K562 (cell line): ENCODE measurements around the gene AARSD1. TPM values are rescaled to one million over a fixed set of nuclear protein-coding genes. Genes with fewer than 3 reads are reported as not detected.

Source experiments
- ARID1B ChIP-seq: fragments of 450-650 bp; IDR thresholded peaks from 2 replicates; pipeline ENCODE4 v1.6.1; 2016; ENCODE audit warnings: antibody characterized with exemption, mild to moderate bottlenecking, inconsistent platforms
- CBX1 ChIP-seq: sonication (generic); IDR thresholded peaks from 2 replicates; pipeline ENCODE4 v1.6.1; 2016; ENCODE audit warnings: antibody characterized with exemption, low read depth, mild to moderate bottlenecking
- CREM ChIP-seq: IDR thresholded peaks from 2 replicates; pipeline ENCODE4 v1.6.1; 2014; ENCODE audit warnings: antibody characterized with exemption, low read depth
- EGR1 ChIP-seq: fragments of 450-650 bp; conservative IDR thresholded peaks from 2 replicates; pipeline ENCODE4 v1.6.1; 2017; ENCODE audit warnings: mild to moderate bottlenecking
- EP400 ChIP-seq: fragments of 450-650 bp; IDR thresholded peaks from 2 replicates; pipeline ENCODE4 v1.6.1; 2017; ENCODE audit warnings: antibody characterized with exemption, mild to moderate bottlenecking, moderate library complexity
- HMG20A ChIP-seq: fragments of 450-650 bp; formaldehyde crosslinking; conservative IDR thresholded peaks from 2 replicates; pipeline ENCODE4 v1.4.0; 2020; ENCODE audit warnings: mild to moderate bottlenecking, mixed read lengths
- NEUROD1 ChIP-seq: fragments of 150-350 bp; IDR thresholded peaks from 2 replicates; pipeline ENCODE4 v1.6.1; 2014; ENCODE audit warnings: borderline replicate concordance, low read length, low read depth; ENCODE audit not compliant: partially characterized antibody
- NFRKB ChIP-seq: fragments of 450-650 bp; IDR thresholded peaks from 2 replicates; pipeline ENCODE4 v1.6.1; 2016; ENCODE audit warnings: low read depth
- POLR2A ChIP-seq: fragments of 450-650 bp; conservative IDR thresholded peaks from 2 replicates; pipeline ENCODE4 v1.6.1; 2016
- POLR2H ChIP-seq: IDR thresholded peaks from 2 replicates; pipeline ENCODE4 v1.6.1; 2016; ENCODE audit warnings: missing genetic modification characterization, low read depth, mild to moderate bottlenecking, control low read depth, missing compliant biosample characterization, moderate library complexity
- TBP ChIP-seq: optimal IDR thresholded peaks from 2 replicates; pipeline ENCODE3; 2011; ENCODE audit warnings: low read depth, low read length, improper control_type of control experiment
- VEZF1 ChIP-seq: fragments of 200-800 bp; sonication (Bioruptor generic); IDR thresholded peaks from 2 replicates; pipeline ENCODE4 v1.6.1; 2017; ENCODE audit warnings: missing genetic modification characterization, missing compliant biosample characterization
- ZBTB5 ChIP-seq: fragments of 450-650 bp; IDR thresholded peaks from 2 replicates; pipeline ENCODE4 v1.6.1; 2017; ENCODE audit warnings: antibody characterized with exemption
- ZNF592 ChIP-seq: fragments of 450-650 bp; IDR thresholded peaks from 2 replicates; pipeline ENCODE4 v1.6.1; 2017; ENCODE audit warnings: antibody characterized with exemption, mild to moderate bottlenecking
- polyA plus RNA-seq, 8 experiments: library from polyadenylated mRNA; depleted of rRNA in 4 of 8; stranded (reverse) in 5 of 8; unstranded in 3 of 8; fragments of >200 nt; fragmentation: Nextera tagmentation in 2 of 8; fragmentation: Illumina TruSeq in 1 of 8; extraction: Ambion mirVana in 2 of 8; extraction: Trizol in 1 of 8; gene quantifications; 2 replicates each; pipeline versions ENCODE4 v1.2.1 to v1.2.3, GENCODE V29; 2011 to 2014; ENCODE audit warnings: inconsistent platforms in 1 of 8, missing spikeins in 1 of 8
- total RNA-seq, 7 experiments: library from RNA; depleted of rRNA in 6 of 7; stranded (reverse); fragments of >200 nt in 6 of 7; fragmentation: Illumina TruSeq in 2 of 7; extraction: Trizol in 2 of 7; gene quantifications; 2 replicates each; pipeline versions ENCODE4 v1.2.1 to v1.2.3, GENCODE V29; 2011 to 2021; ENCODE audit warnings: low replicate concordance in 1 of 7
- TF ChIP-seq, protein P1 (sequence below), 2 experiments: fragments of 450-650 bp; conservative IDR thresholded peaks; 2 replicates each; pipeline ENCODE4 v1.6.1; 2017; ENCODE audit warnings: mild to moderate bottlenecking in 2 of 2, moderate library complexity in 2 of 2
- TF ChIP-seq, protein P2 (sequence below), 2 experiments: fragments of 200-800 bp in 1 of 2; sonication (Bioruptor generic) in 1 of 2; sonication (generic) in 1 of 2; formaldehyde crosslinking in 1 of 2; IDR thresholded peaks in 1 of 2; conservative IDR thresholded peaks in 1 of 2; 2 replicates each; pipeline versions ENCODE4 v1.5.0 to v1.6.1; 2016 to 2020; ENCODE audit warnings: missing compliant biosample characterization in 1 of 2, missing genetic modification characterization in 1 of 2, missing genetic modification reagents in 1 of 2

The AARSD1 gene
- total and polyA plus RNA-seq, 9 of the 15 experiments (the other 6 are each of a cell fraction or from before 2014, with no cell fraction given): 51.7 to 98.5 (median 68.6) TPM

DNA sequence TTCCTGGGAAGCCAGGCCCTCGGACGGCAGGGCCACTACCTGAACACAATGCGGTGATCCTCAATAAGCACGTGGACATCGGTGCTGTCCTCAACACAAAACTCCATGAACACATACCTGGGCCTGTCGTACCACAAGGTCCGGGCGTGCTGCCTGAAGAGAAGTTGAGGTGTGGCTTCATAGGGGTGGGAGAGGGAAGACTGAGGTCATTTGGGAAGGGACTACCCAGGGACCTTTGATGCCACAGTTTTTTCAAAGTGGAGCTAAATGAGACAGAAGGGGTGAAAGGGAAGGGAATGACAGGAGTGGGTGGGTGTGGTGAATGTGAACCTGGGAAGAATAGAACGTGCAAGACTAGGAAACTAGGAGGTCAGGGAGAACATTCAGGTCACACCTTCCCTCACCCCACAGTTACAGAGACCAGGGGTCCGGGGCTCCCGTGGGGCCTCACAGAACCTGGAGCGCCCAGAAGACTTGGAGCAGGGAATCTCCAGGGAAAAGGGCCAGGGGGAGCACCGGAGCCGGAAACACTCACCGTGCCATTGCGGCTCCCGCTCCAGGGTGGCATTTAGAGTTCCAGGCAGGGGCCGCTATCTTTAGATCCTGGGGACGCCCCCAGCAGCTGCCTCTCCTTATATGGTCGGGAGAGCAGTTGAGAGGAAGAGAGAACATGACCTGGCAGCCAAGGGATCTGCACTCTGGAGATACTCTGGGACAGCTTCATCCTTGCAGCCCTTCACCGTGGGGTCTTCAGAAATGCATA lies 15.4 kb upstream of the AARSD1 start, which contains the start of gene PTGES3L (continued):
- TF ChIP-seq, protein P1, sequence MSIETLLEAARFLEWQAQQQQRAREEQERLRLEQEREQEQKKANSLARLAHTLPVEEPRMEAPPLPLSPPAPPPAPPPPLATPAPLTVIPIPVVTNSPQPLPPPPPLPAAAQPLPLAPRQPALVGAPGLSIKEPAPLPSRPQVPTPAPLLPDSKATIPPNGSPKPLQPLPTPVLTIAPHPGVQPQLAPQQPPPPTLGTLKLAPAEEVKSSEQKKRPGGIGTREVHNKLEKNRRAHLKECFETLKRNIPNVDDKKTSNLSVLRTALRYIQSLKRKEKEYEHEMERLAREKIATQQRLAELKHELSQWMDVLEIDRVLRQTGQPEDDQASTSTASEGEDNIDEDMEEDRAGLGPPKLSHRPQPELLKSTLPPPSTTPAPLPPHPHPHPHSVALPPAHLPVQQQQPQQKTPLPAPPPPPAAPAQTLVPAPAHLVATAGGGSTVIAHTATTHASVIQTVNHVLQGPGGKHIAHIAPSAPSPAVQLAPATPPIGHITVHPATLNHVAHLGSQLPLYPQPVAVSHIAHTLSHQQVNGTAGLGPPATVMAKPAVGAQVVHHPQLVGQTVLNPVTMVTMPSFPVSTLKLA (conservative IDR thresholded peaks at IDR 0.05): peak in 1 of 2 experiments; percentile 54; a peak in 2 of 4 replicates
- TF ChIP-seq VEZF1 (CRISPR knock-in tag) (peak; percentile 48), EP400 (peak; percentile 44), HMG20A (CRISPR knock-in tag) (no peak), TBP (peak; percentile 50), NFRKB (peak; percentile 31; the same call in 1 of the 2 replicates), ZBTB5 (no peak), ZNF592 (peak; percentile 91), CBX1 (0 out of 2 replicates have a peak, but pooled peaks have one; percentile 4), POLR2H (tag) (0 out of 2 replicates have a peak, but pooled peaks have one; percentile 16), CREM (0 out of 2 replicates have a peak, but pooled peaks have one; percentile 7), POLR2A (peak; percentile 59), EGR1 (0 out of 2 replicates have a peak, but pooled peaks have one; percentile 15), NEUROD1 (peak; percentile 53), ARID1B (peak; percentile 16; the same call in 1 of the 2 replicates)
- TF ChIP-seq, protein P2, sequence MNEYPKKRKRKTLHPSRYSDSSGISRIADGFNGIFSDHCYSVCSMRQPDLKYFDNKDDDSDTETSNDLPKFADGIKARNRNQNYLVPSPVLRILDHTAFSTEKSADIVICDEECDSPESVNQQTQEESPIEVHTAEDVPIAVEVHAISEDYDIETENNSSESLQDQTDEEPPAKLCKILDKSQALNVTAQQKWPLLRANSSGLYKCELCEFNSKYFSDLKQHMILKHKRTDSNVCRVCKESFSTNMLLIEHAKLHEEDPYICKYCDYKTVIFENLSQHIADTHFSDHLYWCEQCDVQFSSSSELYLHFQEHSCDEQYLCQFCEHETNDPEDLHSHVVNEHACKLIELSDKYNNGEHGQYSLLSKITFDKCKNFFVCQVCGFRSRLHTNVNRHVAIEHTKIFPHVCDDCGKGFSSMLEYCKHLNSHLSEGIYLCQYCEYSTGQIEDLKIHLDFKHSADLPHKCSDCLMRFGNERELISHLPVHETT (CRISPR knock-in tag; conservative IDR thresholded peaks at IDR 0.05 in 1 of 2, IDR thresholded peaks at IDR 0.05 in 1 of 2): peak in 1 of 2 experiments; percentile 22; a peak in 1 of 4 replicates
